Smooth muscle cell (in vitro differentiated cells): ENCODE measurements around the gene IRF2BP2. TPM values are rescaled to one million over a fixed set of nuclear protein-coding genes. Genes with fewer than 3 reads are reported as not detected.

Experiments
- DNase-seq: peaks from one replicate; lab custom pipeline; 2025; ENCODE audit not compliant: unreplicated experiment; lab: John Stamatoyannopoulos, UW
- H2AFZ ChIP-seq: fragments of 200-600 bp; sonication (generic); 2 replicates; pipeline ENCODE4 v1.6.0; 2016; ENCODE audit warnings: antibody characterized with exemption, low read depth, mild to moderate bottlenecking
- H3F3A ChIP-seq: fragments of 200-600 bp; sonication (generic); 2 replicates; pipeline ENCODE4 v1.6.0; 2017; ENCODE audit warnings: antibody characterized with exemption, low read depth
- H3K27ac ChIP-seq: fragments of 200-600 bp; sonication (generic); 2 replicates; pipeline ENCODE4 v1.5.1; 2016; ENCODE audit warnings: low read depth, mild to moderate bottlenecking
- H3K27me3 ChIP-seq: fragments of 200-600 bp; sonication (generic); 2 replicates; pipeline ENCODE4 v1.6.1; 2016; ENCODE audit warnings: low read depth, mild to moderate bottlenecking
- H3K36me3 ChIP-seq: fragments of 200-600 bp; sonication (generic); 2 replicates; pipeline ENCODE4 v1.5.1; 2016; ENCODE audit warnings: low read depth
- H3K4me1 ChIP-seq: fragments of 200-600 bp; sonication (generic); 2 replicates; pipeline ENCODE4 v1.5.1; 2016; ENCODE audit warnings: low read depth
- H3K4me2 ChIP-seq: fragments of 200-600 bp; sonication (generic); 2 replicates; pipeline ENCODE4 v1.6.0; 2016; ENCODE audit warnings: mild to moderate bottlenecking
- H3K4me3 ChIP-seq: fragments of 200-600 bp; sonication (generic); 2 replicates; pipeline ENCODE4 v1.5.1; 2016; ENCODE audit warnings: mild to moderate bottlenecking
- H3K79me2 ChIP-seq: fragments of 200-600 bp; sonication (generic); 2 replicates; pipeline ENCODE4 v1.6.0; 2016; ENCODE audit warnings: low read depth, mild to moderate bottlenecking
- H3K9ac ChIP-seq: fragments of 200-600 bp; sonication (generic); 2 replicates; pipeline ENCODE4 v1.6.0; 2016; ENCODE audit warnings: low read depth
- H3K9me3 ChIP-seq: fragments of 200-600 bp; sonication (generic); replicated peaks from 2 replicates; pipeline ENCODE4 v1.5.1; 2016; ENCODE audit warnings: low read depth
- H4K20me1 ChIP-seq: fragments of 200-600 bp; sonication (generic); 2 replicates; pipeline ENCODE4 v1.6.0; 2016; ENCODE audit warnings: low read depth
- WGBS: methylation state at CpG from one replicate; pipeline ENCODE4 v1.1.7; 2016; ENCODE audit warnings: low lambda C conversion rate; 5-methylcytosine and 5-hydroxymethylcytosine counted together
- polyA plus RNA-seq: library from polyadenylated mRNA; unstranded; fragments of >200 nt; fragmentation: Nextera tagmentation; extraction: Ambion mirVana; gene quantifications from 2 replicates; pipeline ENCODE4 v1.2.1, GENCODE V29; 2016
- total RNA-seq: library from RNA; depleted of rRNA; stranded (reverse); fragments of >200 nt; gene quantifications from 2 replicates; pipeline ENCODE4 v1.2.3, GENCODE V29; 2014
- TF ChIP-seq, protein P1 (sequence below): fragments of 200-600 bp; sonication (generic); IDR thresholded peaks from 2 replicates; pipeline ENCODE4 v1.5.1; 2017; ENCODE audit warnings: borderline replicate concordance, mild to moderate bottlenecking, antibody characterized with exemption; ENCODE audit not compliant: insufficient read depth, poor library complexity, severe bottlenecking

Gene IRF2BP2
- total and polyA plus RNA-seq, 2 experiments from 2014 or later, result 40.3 to 89.5 TPM

DNA sequence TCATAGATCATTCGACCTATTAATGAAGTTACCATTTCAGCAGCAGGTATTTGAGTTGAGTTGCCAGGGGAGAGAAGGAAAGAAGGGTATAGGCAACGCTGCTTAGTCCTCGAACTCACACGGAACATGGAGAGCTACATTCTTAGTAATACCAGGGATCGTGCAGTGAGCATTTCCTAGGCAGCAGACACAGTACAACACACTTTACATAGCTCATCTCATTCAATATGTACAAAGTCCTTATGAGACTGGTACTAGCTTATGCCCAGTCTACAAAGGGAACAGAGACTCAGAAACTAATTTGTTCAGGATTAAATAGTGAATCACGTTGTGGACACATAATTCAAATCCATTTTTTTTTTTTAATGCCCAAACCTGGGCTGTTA lies 25.6 kb downstream of the IRF2BP2 start:
- no peaks in the 10 kb centered on the region for H3K27me3 ChIP-seq
- no peak overlapping the region for H3K4me2 ChIP-seq
- peaks cover 10% of the 10 kb centered on the region for H3F3A ChIP-seq
- H3K36me3 ChIP-seq, result no peaks in the 10 kb centered on the region
- no peaks in the 10 kb centered on the region for H3K4me1 ChIP-seq
- 89% methylated on average over 6 of the region's 6 CpGs for WGBS
- H3K4me3 ChIP-seq, result no peak overlapping the region
- no peak overlapping the region for H3K9ac ChIP-seq
- peak overlapping the region; percentile 26 for H3K27ac ChIP-seq
- no peaks in the 10 kb centered on the region for H3K79me2 ChIP-seq
- TF ChIP-seq, protein P1, sequence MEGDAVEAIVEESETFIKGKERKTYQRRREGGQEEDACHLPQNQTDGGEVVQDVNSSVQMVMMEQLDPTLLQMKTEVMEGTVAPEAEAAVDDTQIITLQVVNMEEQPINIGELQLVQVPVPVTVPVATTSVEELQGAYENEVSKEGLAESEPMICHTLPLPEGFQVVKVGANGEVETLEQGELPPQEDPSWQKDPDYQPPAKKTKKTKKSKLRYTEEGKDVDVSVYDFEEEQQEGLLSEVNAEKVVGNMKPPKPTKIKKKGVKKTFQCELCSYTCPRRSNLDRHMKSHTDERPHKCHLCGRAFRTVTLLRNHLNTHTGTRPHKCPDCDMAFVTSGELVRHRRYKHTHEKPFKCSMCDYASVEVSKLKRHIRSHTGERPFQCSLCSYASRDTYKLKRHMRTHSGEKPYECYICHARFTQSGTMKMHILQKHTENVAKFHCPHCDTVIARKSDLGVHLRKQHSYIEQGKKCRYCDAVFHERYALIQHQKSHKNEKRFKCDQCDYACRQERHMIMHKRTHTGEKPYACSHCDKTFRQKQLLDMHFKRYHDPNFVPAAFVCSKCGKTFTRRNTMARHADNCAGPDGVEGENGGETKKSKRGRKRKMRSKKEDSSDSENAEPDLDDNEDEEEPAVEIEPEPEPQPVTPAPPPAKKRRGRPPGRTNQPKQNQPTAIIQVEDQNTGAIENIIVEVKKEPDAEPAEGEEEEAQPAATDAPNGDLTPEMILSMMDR, result no peak
- no peaks in the 10 kb centered on the region for H4K20me1 ChIP-seq
- no peak overlapping the region for H2AFZ ChIP-seq
- H3K9me3 ChIP-seq, result no peaks in the 10 kb centered on the region
- no peak for DNase-seq

DNA sequence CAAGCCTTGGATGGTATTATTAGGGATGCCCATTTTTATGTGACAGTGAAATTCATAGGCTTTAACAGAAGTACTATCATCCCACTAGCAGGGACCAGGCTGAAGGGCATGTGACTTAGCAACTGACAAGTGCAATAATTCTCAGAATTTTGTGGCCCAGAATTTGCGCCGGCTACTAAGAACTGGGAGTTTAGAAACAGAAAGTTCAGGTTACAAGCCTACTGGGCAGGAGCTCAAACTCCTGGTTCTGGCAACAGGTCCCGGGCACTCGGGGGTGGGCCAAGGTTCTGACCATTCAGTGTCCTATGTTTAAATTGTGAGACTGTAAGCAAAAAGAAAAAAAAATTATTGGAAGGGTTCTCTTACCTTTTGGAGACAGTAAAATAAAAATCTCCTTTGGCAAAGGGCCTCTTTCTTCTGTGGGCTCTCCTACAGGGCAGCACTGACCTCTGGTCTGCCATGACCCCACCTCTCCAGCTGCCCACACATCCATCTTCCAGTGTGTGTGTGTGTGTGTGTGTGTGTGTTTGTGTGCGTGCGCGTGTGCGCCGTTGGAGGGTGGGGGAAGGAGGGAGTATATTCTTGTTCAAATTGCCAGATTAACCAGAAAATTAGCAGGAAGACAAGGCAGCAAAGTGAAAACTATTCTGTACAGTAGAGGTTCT lies 26.1 kb downstream of the IRF2BP2 start:
- DNase-seq, result no peak
- Histone ChIP-seq H3K4me1 (no peaks in the 10 kb centered on the region), H3K9me3 (no peaks in the 10 kb centered on the region), H3F3A (peaks cover 10% of the 10 kb centered on the region), H3K79me2 (no peaks in the 10 kb centered on the region), H3K36me3 (no peaks in the 10 kb centered on the region), H3K9ac (no peak overlapping the region), H3K27ac (peak overlapping the region; percentile 26), H4K20me1 (no peaks in the 10 kb centered on the region), H3K4me3 (no peak overlapping the region), H3K27me3 (no peaks in the 10 kb centered on the region), H2AFZ (no peak overlapping the region), H3K4me2 (no peak overlapping the region)
- TF ChIP-seq, protein P1, result no peak
- WGBS, result 96% methylated on average over 9 of the region's 9 CpGs

GRCh38 chr1:234582681-234583301 lies 27.2 kb downstream of the IRF2BP2 start:
- 51% methylated on average over 7 of the region's 9 CpGs for WGBS
- Histone ChIP-seq H3K4me2 (peak overlapping the region; percentile 38), H3K9ac (no peak overlapping the region), H3K4me1 (no peaks in the 10 kb centered on the region), H3K27me3 (no peaks in the 10 kb centered on the region), H3K9me3 (no peaks in the 10 kb centered on the region), H3K79me2 (no peaks in the 10 kb centered on the region), H4K20me1 (no peaks in the 10 kb centered on the region), H2AFZ (no peak overlapping the region), H3F3A (peaks cover 10% of the 10 kb centered on the region), H3K27ac (peak overlapping the region; percentile 19), H3K36me3 (no peaks in the 10 kb centered on the region), H3K4me3 (no peak overlapping the region)
- TF ChIP-seq, protein P1, result no peak
- no peak for DNase-seq
